ENCODE measurements around the gene AGPAT2.

DNA sequence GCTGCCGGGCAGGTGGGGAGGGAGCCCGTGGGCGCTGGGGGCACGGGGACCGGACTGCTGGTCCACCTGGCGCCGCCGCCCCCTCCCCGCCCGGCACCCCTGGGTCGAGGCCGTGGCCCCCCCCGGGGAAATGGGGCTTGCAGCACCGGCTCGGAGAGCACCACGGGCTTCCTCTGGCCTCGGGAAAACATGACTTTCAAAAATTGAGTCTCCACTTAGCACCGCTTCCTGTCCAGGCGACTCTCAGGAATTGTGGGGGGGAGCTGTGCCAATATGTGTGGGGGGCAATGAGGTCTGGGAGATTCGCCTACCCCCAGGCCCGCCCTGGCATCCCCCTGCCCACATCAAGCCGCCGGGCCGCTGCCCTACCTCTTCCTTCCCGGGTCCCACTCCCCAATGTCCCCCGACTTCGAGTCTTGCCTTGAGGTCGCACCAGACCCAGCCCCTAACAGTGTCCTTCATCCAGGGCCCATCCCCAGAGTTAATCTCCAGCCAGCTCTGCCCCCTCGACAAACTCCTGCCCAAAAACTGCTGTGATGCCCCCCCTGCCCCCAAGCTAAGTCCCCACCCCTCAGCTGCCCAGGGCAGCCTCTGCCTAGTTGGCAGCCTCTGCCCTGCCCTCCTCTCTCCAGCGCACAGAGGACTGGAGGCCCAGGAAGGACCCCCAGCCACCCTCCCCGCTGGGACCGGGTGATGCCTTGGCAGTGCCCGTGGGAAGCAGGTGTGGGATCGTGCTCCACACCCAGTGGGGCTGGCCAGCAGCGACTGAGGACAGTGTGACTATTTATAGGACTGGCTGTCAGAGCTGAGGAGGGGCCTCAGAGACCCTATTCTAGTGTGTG, 20.7 kb downstream of the AGPAT2 start:
- TF ChIP-seq POLR2A (IDR thresholded peaks at IDR 0.05; ENCODE audit: low read depth), result no peak
- TF ChIP-seq EP300 (IDR thresholded peaks at IDR 0.05), result no peak
